ENCODE data around the gene BTBD6. TPM values are rescaled to one million over a fixed set of nuclear protein-coding genes. Genes with fewer than 3 reads are reported as not detected.

The BTBD6 gene
- total and polyA plus RNA-seq, 9 of the 15 experiments (the other 6 are each of a cell fraction or from before 2014, with no cell fraction given) = not detected

GRCh38 chr14:105216490-105217247 lies 31.7 kb upstream of the BTBD6 start:
- TF ChIP-seq ZBTB33 (CRISPR knock-in tag; IDR thresholded peaks at IDR 0.05) (peak; percentile 50; the same call in 1 of the 2 replicates), CHD2 (IDR thresholded peaks at IDR 0.05; ENCODE audit: low read depth, low read length) (no peak), RBM22 (IDR thresholded peaks at IDR 0.05; ENCODE audit: low read depth, low read length, poor library complexity, severe bottlenecking) (peak; percentile 52), ZNF589 (CRISPR knock-in tag; IDR thresholded peaks at IDR 0.05; ENCODE audit: low read depth) (no peak)
- no peak for FAIRE-seq
- intact Hi-C loops (cut with micrococcal nuclease) = no loop called here

More at GRCh38 chr14:105216490-105217247, 31.7 kb upstream of the BTBD6 start:
- peaks cover 22% of the 10 kb centered on the region; the same call in 1 of the 3 replicates for H3K36me3 ChIP-seq (ENCODE audit: control insufficient read depth, insufficient read depth, low read length)
- no TSS peak for BruUV-seq (replicated peaks)
- ChIA-PET POLR2A (no interaction called here), CTCF (ENCODE audit: low intra/inter-chr PET ratio) (interaction anchor here (0.6 kb wide), 1 partner anchor 85 kb away, joined by 3 read pairs; no protein-coding TSS in a partner anchor)
- no peaks in the 10 kb centered on the region for H4K20me1 ChIP-seq (replicated peaks; ENCODE audit: control insufficient read depth, insufficient read depth, low read length)
- no peaks in the 10 kb centered on the region for H3K79me2 ChIP-seq (ENCODE audit: control insufficient read depth, insufficient read depth, low read length)
- H3K27me3 ChIP-seq (ENCODE audit: control insufficient read depth in 2 of 2, insufficient read depth in 2 of 2, low read length in 2 of 2) = no peaks in the 10 kb centered on the region
- no peak overlapping the region for H3K4me3 ChIP-seq
- H3K4me2 ChIP-seq (ENCODE audit: insufficient read depth, low read length) = no peak overlapping the region
- in situ Hi-C loops (cut with MboI) = no loop called here
- H3K9ac ChIP-seq (ENCODE audit: insufficient read depth in 1 of 2, low read depth in 2 of 2, low read length in 2 of 2) = no peak overlapping the region
- ATAC-seq (no peak), DNase-seq (ENCODE audit: extremely low read depth in 1 of 4, low spot score in 3 of 4) (no peak)
- no peak overlapping the region for H3K27ac ChIP-seq (ENCODE audit: extremely low read depth, low read depth, low read length)
- WGBS (ENCODE audit: insufficient coverage, low coverage, missing lambda C conversion rate) = 96% methylated on average over 10 of the region's 30 CpGs
- peaks cover 0 to 9% of the 10 kb centered on the region in 2 experiments; a peak in 2 of 5 replicates for H3K4me1 ChIP-seq (replicated peaks in 1 of 2; ENCODE audit: control insufficient read depth in 2 of 2, insufficient read depth in 2 of 2, low read length in 2 of 2)
- no peaks in the 10 kb centered on the region for H3K9me3 ChIP-seq (replicated peaks; ENCODE audit: control insufficient read depth, insufficient read depth, low read depth, low read length)
- no peak overlapping the region for H2AFZ ChIP-seq (ENCODE audit: low read depth, low read length)
- H3K9me1 ChIP-seq (ENCODE audit: control insufficient read depth, insufficient read depth, low read length) = no peaks in the 10 kb centered on the region
